Stimulated activated naive B cell treated with anti-CD40 and anti-IgM and Interleukin-4, amounts not matched to agents 10 μg/mL and 1 μg/mL and 100 μg/mL, for 72 hours (primary cell): Measurements from ENCODE around the gene ACVR1C.

Source experiments
- ATAC-seq, 2 donors: fragments of 150-1000 bp; cut with Tn5 transposase; replicated peaks; 2 replicates each; pipeline ENCODE4 v1.10.0; 2021; ENCODE audit warnings: moderate library complexity in 1 of 2
- DNase-seq: peaks from one replicate; pipeline ENCODE4 v3.0.0; 2021
- H3K27ac Mint-ChIP-seq: one replicate; pipeline ENCODE4 v1.8.0; 2022; ENCODE audit warnings: mild to moderate bottlenecking, mixed read lengths
- H3K27me3 Mint-ChIP-seq, 2 donors: one replicate each; pipeline ENCODE4 v1.8.0; 2022; ENCODE audit warnings: mixed read lengths in 2 of 2
- H3K36me3 Mint-ChIP-seq, 2 donors: one replicate each; pipeline ENCODE4 v1.8.0; 2022; ENCODE audit warnings: mixed read lengths in 2 of 2, mild to moderate bottlenecking in 1 of 2
- H3K4me1 Mint-ChIP-seq, 2 donors: one replicate each; pipeline ENCODE4 v1.8.0; 2022; ENCODE audit warnings: mixed read lengths in 2 of 2, mild to moderate bottlenecking in 1 of 2
- H3K4me3 Mint-ChIP-seq, 2 donors: one replicate each; pipeline ENCODE4 v1.8.0; 2022; ENCODE audit warnings: mild to moderate bottlenecking in 2 of 2, mixed read lengths in 2 of 2, moderate library complexity in 1 of 2
- H3K9me3 Mint-ChIP-seq, 2 donors: one replicate each; pipeline ENCODE4 v1.8.0; 2022; ENCODE audit warnings: mixed read lengths in 2 of 2, mild to moderate bottlenecking in 1 of 2

Gene ACVR1C

DNA sequence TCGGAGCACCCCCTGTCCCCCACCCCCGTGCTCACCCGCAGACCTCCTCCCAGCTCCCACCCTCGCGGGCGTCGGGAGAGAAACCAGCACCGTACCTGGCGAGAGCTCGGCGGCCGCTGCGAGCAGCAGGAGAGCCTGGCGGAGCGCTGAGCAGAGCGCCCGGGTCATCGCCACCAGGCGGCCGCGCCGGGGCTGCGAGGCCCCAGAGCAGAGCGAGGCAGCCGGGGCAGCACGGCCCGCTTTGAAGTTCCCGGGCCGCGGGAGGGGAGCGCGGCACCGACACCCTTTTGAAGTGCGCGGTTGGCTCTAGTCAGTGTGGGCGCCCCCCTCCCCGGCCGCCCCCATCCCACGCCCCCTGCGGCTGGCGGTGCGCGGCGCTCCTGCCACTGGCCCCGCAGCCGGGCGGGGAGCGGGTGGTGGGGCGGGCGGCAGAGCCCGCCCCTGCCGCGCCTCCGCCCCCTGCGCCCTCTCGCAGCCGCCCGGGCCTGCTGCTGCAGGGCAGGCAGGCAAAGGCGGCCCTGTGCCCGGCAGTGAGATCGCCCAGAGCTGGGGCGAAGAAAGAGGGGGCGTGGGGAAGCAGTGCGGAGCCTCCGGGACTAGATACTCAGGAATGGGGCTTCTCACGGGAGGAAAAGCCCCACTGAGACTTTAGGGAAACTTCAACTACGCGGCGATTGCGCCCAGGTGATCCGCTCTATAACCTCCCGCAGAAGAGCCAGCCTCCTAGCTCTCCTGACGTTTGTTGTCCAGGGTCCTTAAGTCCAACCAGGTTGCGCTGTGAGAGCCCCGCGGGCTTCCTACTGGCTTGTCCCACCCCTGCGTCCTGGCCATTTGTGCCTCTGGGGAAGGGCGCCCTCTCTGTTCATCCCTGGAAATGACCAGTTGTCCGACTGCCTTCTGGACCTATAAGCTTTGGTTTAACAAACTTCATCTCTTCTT, at the start of gene ACVR1C:
Gene ACVR1C, minus strand, starts transcription at position 388 of the 939 bp plus-strand sequence. Its CDS starts 220 bp downstream, at position 168.
- Mint-ChIP-seq H3K36me3 (no peaks in the 10 kb centered on the region), H3K27me3 (peaks cover 9 to 10% of the 10 kb centered on the region in 2 donors), H3K4me1 (peaks cover 11 to 23% of the 10 kb centered on the region in 2 donors), H3K4me3 (peak within 1 kb of the TSS; percentile 81 to 84), H3K9me3 (no peaks in the 10 kb centered on the region), H3K27ac (no peak within 1 kb of the TSS)
- DNase-seq (peak; percentile 28), ATAC-seq (peak; percentile 93 to 94)

- DNase-seq: no peak
- Mint-ChIP-seq H3K4me3 (no peak overlapping the region), H3K4me1 (no peaks in the 10 kb centered on the region), H3K27ac (no peak overlapping the region), H3K36me3 (no peaks in the 10 kb centered on the region), H3K9me3 (peaks cover 0 to 1% of the 10 kb centered on the region in 2 donors), H3K27me3 (peaks cover 0 to 9% of the 10 kb centered on the region in 2 donors)
- ATAC-seq: no peak
Measured at GRCh38 chr2:157677941-157678340, 49.3 kb upstream of the ACVR1C start.

DNA sequence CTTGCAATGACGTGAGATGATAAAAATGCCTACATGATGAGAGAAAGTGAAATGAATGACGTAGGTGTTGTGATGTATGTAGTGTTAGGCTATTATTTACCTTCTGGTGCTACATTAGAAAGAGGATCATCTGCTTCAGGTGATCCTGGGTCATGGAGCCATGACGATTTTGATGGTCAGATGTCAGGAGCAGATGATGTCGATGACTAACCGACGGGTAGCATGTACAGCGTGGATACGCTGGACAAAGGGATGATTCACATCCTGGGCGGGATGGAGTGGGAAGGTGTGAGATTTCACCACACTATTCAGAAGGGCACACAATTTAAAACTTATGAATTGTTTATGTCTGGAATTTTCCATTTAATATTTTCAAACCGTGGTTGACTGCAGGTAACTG, 43.5 kb upstream of the ACVR1C start:
- Mint-ChIP-seq H3K27me3 (peaks cover 5% of the 10 kb centered on the region in 2 donors), H3K4me3 (no peak overlapping the region), H3K36me3 (no peaks in the 10 kb centered on the region), H3K27ac (no peak overlapping the region), H3K4me1 (no peaks in the 10 kb centered on the region), H3K9me3 (no peaks in the 10 kb centered on the region)
- DNase-seq: no peak
- no peak for ATAC-seq

DNA sequence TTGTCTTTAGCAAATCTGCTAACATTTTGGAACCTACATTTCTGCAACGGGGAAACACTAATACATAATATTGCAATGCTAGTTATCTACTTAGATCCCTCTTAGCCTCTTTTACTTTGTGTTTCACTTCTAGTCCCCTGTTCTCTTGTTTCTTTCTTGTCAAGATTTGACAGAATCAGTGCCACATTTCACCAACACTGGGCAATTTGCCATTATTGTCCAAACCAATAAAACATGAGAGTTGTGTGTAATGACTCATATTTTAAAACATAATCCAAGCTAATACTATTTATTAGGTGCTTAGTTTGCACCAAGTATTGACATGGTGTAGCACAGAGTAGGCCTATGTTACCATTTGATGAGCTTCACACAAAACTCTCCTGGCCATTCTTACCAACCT, 33.7 kb upstream of the ACVR1C start:
- ATAC-seq (no peak), DNase-seq (no peak)
- Mint-ChIP-seq H3K9me3 (no peaks in the 10 kb centered on the region), H3K27ac (no peak overlapping the region), H3K4me3 (no peak overlapping the region), H3K4me1 (no peaks in the 10 kb centered on the region), H3K36me3 (no peaks in the 10 kb centered on the region), H3K27me3 (no peaks in the 10 kb centered on the region)

- ATAC-seq: no peak
- H3K36me3 Mint-ChIP-seq: no peaks in the 10 kb centered on the region
- no peaks in the 10 kb centered on the region for H3K27me3 Mint-ChIP-seq
Measured at GRCh38 chr2:157661776-157662175, 33.1 kb upstream of the ACVR1C start.

DNA sequence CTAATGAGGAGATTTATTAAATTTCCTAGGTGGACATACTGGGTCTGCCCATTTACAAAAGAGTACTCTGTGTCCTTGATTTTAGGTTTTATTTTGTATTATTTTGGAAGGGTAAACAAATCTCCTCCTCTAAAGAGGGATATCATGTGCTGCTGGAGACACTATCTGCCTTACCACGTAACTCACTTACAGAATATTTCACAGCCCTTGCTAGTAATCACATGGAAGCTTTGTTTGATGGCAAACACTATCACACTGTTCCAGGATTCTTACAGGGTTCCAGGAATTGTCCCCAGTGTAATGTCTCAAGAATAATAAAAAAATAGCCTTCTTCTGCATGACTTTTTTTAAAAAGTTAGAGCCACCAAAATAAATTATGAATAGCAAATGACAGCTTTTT, 29.2 kb upstream of the ACVR1C start:
- no peak for ATAC-seq
- Mint-ChIP-seq H3K27ac (no peak overlapping the region), H3K4me1 (no peaks in the 10 kb centered on the region), H3K27me3 (peaks cover 0 to 5% of the 10 kb centered on the region in 2 donors), H3K36me3 (no peaks in the 10 kb centered on the region), H3K9me3 (no peaks in the 10 kb centered on the region), H3K4me3 (no peak overlapping the region)
- DNase-seq: no peak

More at GRCh38 chr2:157661776-157662175, 33.1 kb upstream of the ACVR1C start:
- H3K4me3 Mint-ChIP-seq: no peak overlapping the region
- no peaks in the 10 kb centered on the region for H3K4me1 Mint-ChIP-seq
- no peak for DNase-seq
- no peaks in the 10 kb centered on the region for H3K9me3 Mint-ChIP-seq
- H3K27ac Mint-ChIP-seq: no peak overlapping the region

GRCh38 chr2:157657101-157657500, 28.4 kb upstream of the ACVR1C start:
- ATAC-seq (no peak), DNase-seq (no peak)
- no peak overlapping the region for H3K4me3 Mint-ChIP-seq
- H3K27ac Mint-ChIP-seq: no peak overlapping the region
- no peaks in the 10 kb centered on the region for H3K4me1 Mint-ChIP-seq
- H3K36me3 Mint-ChIP-seq: no peaks in the 10 kb centered on the region
- H3K9me3 Mint-ChIP-seq: no peaks in the 10 kb centered on the region
- H3K27me3 Mint-ChIP-seq: peaks cover 0 to 5% of the 10 kb centered on the region in 2 donors

GRCh38 chr2:157644776-157645175, 16.1 kb upstream of the ACVR1C start:
- H3K4me1 Mint-ChIP-seq: no peaks in the 10 kb centered on the region
- H3K9me3 Mint-ChIP-seq: no peaks in the 10 kb centered on the region
- H3K36me3 Mint-ChIP-seq: no peaks in the 10 kb centered on the region
- no peak overlapping the region for H3K27ac Mint-ChIP-seq
- peaks cover 5 to 10% of the 10 kb centered on the region in 2 donors for H3K27me3 Mint-ChIP-seq
- no peak overlapping the region for H3K4me3 Mint-ChIP-seq
- no peak for DNase-seq
- ATAC-seq: no peak

GRCh38 chr2:157631861-157632260, 3.2 kb upstream of the ACVR1C start:
- H3K4me1 Mint-ChIP-seq: peaks cover 8 to 16% of the 10 kb centered on the region in 2 donors
- H3K36me3 Mint-ChIP-seq: no peaks in the 10 kb centered on the region
- no peak overlapping the region for H3K27ac Mint-ChIP-seq
- peaks cover 14 to 19% of the 10 kb centered on the region in 2 donors for H3K27me3 Mint-ChIP-seq
- H3K9me3 Mint-ChIP-seq: no peaks in the 10 kb centered on the region
- DNase-seq (no peak), ATAC-seq (no peak)
- no peak overlapping the region for H3K4me3 Mint-ChIP-seq

GRCh38 chr2:157627594-157628476, 829 bp downstream of the ACVR1C start:
- H3K27ac Mint-ChIP-seq: no peak overlapping the region

DNA sequence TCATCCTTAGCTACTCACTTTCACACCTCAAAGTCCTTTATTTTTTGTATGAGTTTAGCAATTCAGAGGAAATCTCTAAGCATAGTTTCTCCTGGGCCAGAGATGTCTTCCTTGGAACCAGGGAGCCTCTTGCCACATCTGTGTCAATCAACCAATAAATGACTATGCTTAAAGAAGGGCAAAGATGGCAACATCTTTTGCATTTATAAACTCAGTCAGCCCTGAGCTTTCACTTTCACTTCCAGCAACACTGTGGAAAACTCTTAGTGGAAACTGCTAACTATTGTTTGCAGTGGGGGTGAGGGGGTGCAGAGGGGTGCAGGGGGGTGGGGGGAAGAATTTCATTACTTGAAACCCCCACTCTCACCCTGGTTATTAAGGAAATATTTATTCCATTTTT, 3.4 kb downstream of the ACVR1C start:
- Mint-ChIP-seq H3K36me3 (no peaks in the 10 kb centered on the region), H3K4me1 (peaks cover 11 to 23% of the 10 kb centered on the region in 2 donors), H3K27ac (no peak overlapping the region), H3K4me3 (no peak overlapping the region), H3K27me3 (peaks cover 19 to 20% of the 10 kb centered on the region in 2 donors), H3K9me3 (peaks cover 4 to 6% of the 10 kb centered on the region in 2 donors)
- no peak for ATAC-seq
- no peak for DNase-seq

More at GRCh38 chr2:157627594-157628476, 829 bp downstream of the ACVR1C start:
- peaks cover 0 to under 1% of the 10 kb centered on the region in 2 donors for H3K9me3 Mint-ChIP-seq
- H3K36me3 Mint-ChIP-seq: no peaks in the 10 kb centered on the region
- peak; percentile 45 to 49 for ATAC-seq
- peaks cover 11 to 23% of the 10 kb centered on the region in 2 donors for H3K4me1 Mint-ChIP-seq
- DNase-seq: peak; percentile 9
- peaks cover 9 to 10% of the 10 kb centered on the region in 2 donors for H3K27me3 Mint-ChIP-seq
- H3K4me3 Mint-ChIP-seq: peak overlapping the region; percentile 81 to 84

DNA sequence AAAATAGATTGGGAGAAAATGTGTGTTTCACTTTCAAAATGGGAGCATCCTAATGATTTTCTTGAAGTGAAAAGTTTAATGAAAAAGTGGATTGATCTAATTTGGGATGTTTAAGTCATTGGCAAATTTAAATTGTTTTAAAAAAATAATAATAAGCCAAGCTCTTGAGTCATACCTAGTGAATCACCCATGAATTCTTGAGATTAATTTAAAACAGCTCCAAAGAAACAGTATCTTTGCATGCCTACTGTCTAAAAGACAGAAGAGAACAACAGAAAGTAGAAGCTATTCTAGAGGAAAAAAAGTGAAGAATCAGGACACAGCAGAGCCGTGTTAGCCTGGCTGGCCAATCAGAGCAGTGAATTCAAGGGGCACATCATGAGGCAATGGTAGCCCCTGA, 7.7 kb downstream of the ACVR1C start:
- no peak overlapping the region for H3K27ac Mint-ChIP-seq
- H3K4me1 Mint-ChIP-seq: peaks cover 3 to 7% of the 10 kb centered on the region in 2 donors
- ATAC-seq (no peak), DNase-seq (no peak)
- H3K4me3 Mint-ChIP-seq: no peak overlapping the region
- H3K36me3 Mint-ChIP-seq: no peaks in the 10 kb centered on the region
- peaks cover 25 to 26% of the 10 kb centered on the region in 2 donors for H3K27me3 Mint-ChIP-seq
- H3K9me3 Mint-ChIP-seq: peaks cover 4 to 6% of the 10 kb centered on the region in 2 donors

DNA sequence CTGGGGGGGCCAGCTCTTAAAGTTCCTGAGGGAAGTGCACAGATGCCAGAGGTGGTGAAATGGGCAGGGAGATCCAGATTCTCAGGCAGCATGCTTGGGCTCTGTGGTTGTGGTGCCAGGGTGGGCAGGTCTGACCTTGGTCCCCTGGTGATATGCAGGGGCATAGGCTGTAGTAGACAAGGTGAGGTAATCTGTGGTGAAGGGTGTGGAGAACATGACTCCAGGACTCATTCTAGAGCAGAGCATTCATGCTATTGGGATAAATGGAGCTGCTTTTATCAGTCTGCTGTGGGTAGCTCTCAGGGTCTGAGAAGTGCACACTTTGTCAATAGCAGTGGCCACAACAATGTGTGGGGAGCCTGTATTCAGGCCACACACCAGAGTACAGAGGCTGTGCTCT, 16.9 kb downstream of the ACVR1C start:
- Mint-ChIP-seq H3K4me3 (no peak overlapping the region), H3K36me3 (peaks cover 4 to 5% of the 10 kb centered on the region in 2 donors), H3K4me1 (no peaks in the 10 kb centered on the region), H3K27ac (no peak overlapping the region), H3K27me3 (peaks cover 34 to 37% of the 10 kb centered on the region in 2 donors), H3K9me3 (peaks cover 10 to 11% of the 10 kb centered on the region in 2 donors)
- no peak for DNase-seq
- no peak for ATAC-seq

DNA sequence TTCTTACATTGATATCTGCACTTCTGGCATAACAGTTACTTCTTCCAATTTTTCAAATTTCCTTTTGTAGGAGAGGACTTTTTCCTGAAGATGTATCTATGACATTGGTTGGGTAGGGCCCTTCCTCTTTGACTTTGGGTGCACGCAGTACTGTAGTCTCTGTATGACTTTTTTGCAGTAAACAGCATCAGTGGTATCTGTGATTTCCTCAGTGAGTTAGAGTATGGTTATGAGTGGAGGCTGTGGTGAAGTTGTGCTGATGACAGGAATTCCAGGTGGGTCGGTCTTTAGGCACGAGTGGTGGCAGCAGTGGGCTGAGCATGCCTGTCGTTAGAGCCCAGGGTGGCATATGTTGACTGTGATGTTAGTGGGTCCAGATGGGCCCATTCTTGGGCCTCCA, 17.6 kb downstream of the ACVR1C start:
- DNase-seq (no peak), ATAC-seq (no peak)
- H3K27me3 Mint-ChIP-seq: peaks cover 28 to 31% of the 10 kb centered on the region in 2 donors
- peaks cover 4 to 5% of the 10 kb centered on the region in 2 donors for H3K36me3 Mint-ChIP-seq
- no peak overlapping the region for H3K27ac Mint-ChIP-seq
- no peak overlapping the region for H3K4me3 Mint-ChIP-seq
- no peaks in the 10 kb centered on the region for H3K4me1 Mint-ChIP-seq
- peaks cover 10 to 11% of the 10 kb centered on the region in 2 donors for H3K9me3 Mint-ChIP-seq
